Activated T-helper 17 cell treated with anti-CD3 and anti-CD28 coated beads, Interleukin-2, amount 50 U/mL, for 72 hours (primary cell): Measurements from ENCODE around the gene CACUL1. TPM values are rescaled to one million over a fixed set of nuclear protein-coding genes. Genes with fewer than 3 reads are reported as not detected.
A peak's percentile ranks its signal among the peaks of the same experiment; 100 is the strongest.
"Not testable (repeated sequence)": the region's sequence is repeated elsewhere in the genome, so short reads cannot be mapped to it uniquely, and the experiment has no call there.

Experiments
- ATAC-seq: fragments of 150-1000 bp; cut with Tn5 transposase; replicated peaks from 2 replicates; pipeline ENCODE4 v1.10.0; 2021; ENCODE audit warnings: mild to moderate bottlenecking, moderate library complexity
- H3K27ac Mint-ChIP-seq: one replicate; pipeline ENCODE4 v1.8.0; 2022; ENCODE audit warnings: mixed read lengths
- H3K27me3 Mint-ChIP-seq: one replicate; pipeline ENCODE4 v1.8.0; 2022; ENCODE audit warnings: mixed read lengths
- H3K36me3 Mint-ChIP-seq: one replicate; pipeline ENCODE4 v1.8.0; 2022; ENCODE audit warnings: low read depth, mild to moderate bottlenecking, mixed read lengths
- H3K4me1 Mint-ChIP-seq: one replicate; pipeline ENCODE4 v1.8.0; 2022; ENCODE audit warnings: mixed read lengths
- H3K4me3 Mint-ChIP-seq: one replicate; pipeline ENCODE4 v1.8.0; 2022; ENCODE audit warnings: mild to moderate bottlenecking, mixed read lengths
- H3K9me3 Mint-ChIP-seq: one replicate; pipeline ENCODE4 v1.8.0; 2022; ENCODE audit warnings: mixed read lengths
- total RNA-seq, 2 donors: library from RNA; stranded (reverse); gene quantifications; one replicate each; pipeline ENCODE4 v1.2.3, GENCODE V29; 2022

The CACUL1 gene
- 10 to 100 TPM; 25.6 to 29.2 TPM for total RNA-seq

GRCh38 chr10:118754556-118755423 lies at the start of gene CACUL1:
CACUL1 (minus strand) TSS chr10:118754970; CDS start chr10:118754762, 208 bp downstream.
- Mint-ChIP-seq H3K27ac (peak within 1 kb of the TSS; percentile 89), H3K4me1 (peaks cover 16% of the 10 kb centered on the region), H3K4me3 (peak within 1 kb of the TSS; percentile 91), H3K36me3 (peaks cover 14% of the 10 kb centered on the region), H3K27me3 (peaks cover 8% of the 10 kb centered on the region), H3K9me3 (no peaks in the 10 kb centered on the region)
- peak; percentile 98 for ATAC-seq

GRCh38 chr10:118804262-118804773 lies 49.5 kb upstream of the CACUL1 start:
- no peak overlapping the region for H3K27ac Mint-ChIP-seq
- no peaks in the 10 kb centered on the region for H3K36me3 Mint-ChIP-seq
- peaks cover 5% of the 10 kb centered on the region for H3K27me3 Mint-ChIP-seq
- H3K9me3 Mint-ChIP-seq: no peaks in the 10 kb centered on the region
- H3K4me1 Mint-ChIP-seq: no peaks in the 10 kb centered on the region
- ATAC-seq: no peak
- no peak overlapping the region for H3K4me3 Mint-ChIP-seq

- no peaks in the 10 kb centered on the region for H3K4me1 Mint-ChIP-seq
- no peaks in the 10 kb centered on the region for H3K9me3 Mint-ChIP-seq
- H3K4me3 Mint-ChIP-seq: no peak overlapping the region
- H3K27me3 Mint-ChIP-seq: peaks cover 13% of the 10 kb centered on the region
- H3K27ac Mint-ChIP-seq: no peak overlapping the region
- no peaks in the 10 kb centered on the region for H3K36me3 Mint-ChIP-seq
- ATAC-seq: no peak
Observed at GRCh38 chr10:118802126-118802793, 47.5 kb upstream of the CACUL1 start.

- H3K9me3 Mint-ChIP-seq: no peaks in the 10 kb centered on the region
- no peaks in the 10 kb centered on the region for H3K4me1 Mint-ChIP-seq
- H3K27ac Mint-ChIP-seq: no peak overlapping the region
- H3K36me3 Mint-ChIP-seq: no peaks in the 10 kb centered on the region
- peaks cover 24% of the 10 kb centered on the region for H3K27me3 Mint-ChIP-seq
- H3K4me3 Mint-ChIP-seq: no peak overlapping the region
- no peak for ATAC-seq
Observed at GRCh38 chr10:118800920-118801319, 46.1 kb upstream of the CACUL1 start.

GRCh38 chr10:118799777-118800176 lies 45.0 kb upstream of the CACUL1 start:
- peak; percentile 63 for ATAC-seq
- Mint-ChIP-seq H3K27ac (no peak overlapping the region), H3K4me1 (no peaks in the 10 kb centered on the region), H3K36me3 (no peaks in the 10 kb centered on the region), H3K9me3 (no peaks in the 10 kb centered on the region), H3K4me3 (no peak overlapping the region), H3K27me3 (peaks cover 29% of the 10 kb centered on the region)

- no peaks in the 10 kb centered on the region for H3K4me1 Mint-ChIP-seq
- ATAC-seq: no peak
Observed at GRCh38 chr10:118798231-118798662, 43.5 kb upstream of the CACUL1 start.

GRCh38 chr10:118794971-118795370 lies 40.2 kb upstream of the CACUL1 start:
- not testable (repeated sequence) for H3K27ac Mint-ChIP-seq, ATAC-seq, H3K36me3 Mint-ChIP-seq, H3K9me3 Mint-ChIP-seq, H3K4me3 Mint-ChIP-seq, H3K4me1 Mint-ChIP-seq
- H3K27me3 Mint-ChIP-seq: peaks cover 33% of the 10 kb centered on the region

More at GRCh38 chr10:118798231-118798662, 43.5 kb upstream of the CACUL1 start:
- Mint-ChIP-seq H3K27ac (no peak overlapping the region), H3K27me3 (peaks cover 29% of the 10 kb centered on the region), H3K36me3 (no peaks in the 10 kb centered on the region), H3K9me3 (no peaks in the 10 kb centered on the region), H3K4me3 (no peak overlapping the region)

- peaks cover 29% of the 10 kb centered on the region for H3K27me3 Mint-ChIP-seq
- no peak overlapping the region for H3K27ac Mint-ChIP-seq
- no peaks in the 10 kb centered on the region for H3K36me3 Mint-ChIP-seq
- no peak for ATAC-seq
- no peaks in the 10 kb centered on the region for H3K9me3 Mint-ChIP-seq
- H3K4me3 Mint-ChIP-seq: no peak overlapping the region
- no peaks in the 10 kb centered on the region for H3K4me1 Mint-ChIP-seq
Observed at GRCh38 chr10:118793545-118793944, 38.8 kb upstream of the CACUL1 start.

GRCh38 chr10:118792526-118792925 lies 37.8 kb upstream of the CACUL1 start:
- no peaks in the 10 kb centered on the region for H3K4me1 Mint-ChIP-seq
- no peaks in the 10 kb centered on the region for H3K36me3 Mint-ChIP-seq
- H3K27me3 Mint-ChIP-seq: peaks cover 25% of the 10 kb centered on the region
- H3K9me3 Mint-ChIP-seq: no peaks in the 10 kb centered on the region
- ATAC-seq: no peak
- no peak overlapping the region for H3K27ac Mint-ChIP-seq
- no peak overlapping the region for H3K4me3 Mint-ChIP-seq

- Mint-ChIP-seq H3K27ac (no peak overlapping the region), H3K4me1 (no peaks in the 10 kb centered on the region)
Observed at GRCh38 chr10:118790058-118790457, 35.3 kb upstream of the CACUL1 start.

GRCh38 chr10:118785551-118785950 lies 30.8 kb upstream of the CACUL1 start:
- no peak overlapping the region for H3K27ac Mint-ChIP-seq
- peaks cover 22% of the 10 kb centered on the region for H3K27me3 Mint-ChIP-seq
- ATAC-seq: no peak
- no peaks in the 10 kb centered on the region for H3K9me3 Mint-ChIP-seq
- H3K36me3 Mint-ChIP-seq: no peaks in the 10 kb centered on the region
- no peaks in the 10 kb centered on the region for H3K4me1 Mint-ChIP-seq
- H3K4me3 Mint-ChIP-seq: no peak overlapping the region

More at GRCh38 chr10:118790058-118790457, 35.3 kb upstream of the CACUL1 start:
- Mint-ChIP-seq H3K9me3 (no peaks in the 10 kb centered on the region), H3K36me3 (no peaks in the 10 kb centered on the region), H3K27me3 (peaks cover 18% of the 10 kb centered on the region), H3K4me3 (no peak overlapping the region)
- ATAC-seq: no peak

GRCh38 chr10:118783776-118784545 lies 29.2 kb upstream of the CACUL1 start:
- H3K4me3 Mint-ChIP-seq: no peak overlapping the region
- H3K36me3 Mint-ChIP-seq: no peaks in the 10 kb centered on the region
- H3K9me3 Mint-ChIP-seq: no peaks in the 10 kb centered on the region
- peaks cover 22% of the 10 kb centered on the region for H3K27me3 Mint-ChIP-seq
- no peaks in the 10 kb centered on the region for H3K4me1 Mint-ChIP-seq
- H3K27ac Mint-ChIP-seq: no peak overlapping the region
- ATAC-seq: no peak

- not testable (repeated sequence) for H3K36me3 Mint-ChIP-seq, ATAC-seq, H3K27ac Mint-ChIP-seq, H3K9me3 Mint-ChIP-seq, H3K4me1 Mint-ChIP-seq, H3K4me3 Mint-ChIP-seq
- H3K27me3 Mint-ChIP-seq: peaks cover 22% of the 10 kb centered on the region
Observed at GRCh38 chr10:118782916-118783465, 28.2 kb upstream of the CACUL1 start.

GRCh38 chr10:118781541-118781940 lies 26.8 kb upstream of the CACUL1 start:
- Mint-ChIP-seq H3K9me3 (no peaks in the 10 kb centered on the region), H3K4me3 (no peak overlapping the region), H3K4me1 (no peaks in the 10 kb centered on the region)

More at GRCh38 chr10:118781541-118781940, 26.8 kb upstream of the CACUL1 start:
- ATAC-seq: no peak
- Mint-ChIP-seq H3K27ac (no peak overlapping the region), H3K27me3 (peaks cover 14% of the 10 kb centered on the region), H3K36me3 (no peaks in the 10 kb centered on the region)
